ACC112 (cell line): Measurements from ENCODE around the gene SLC2A5.
"Not testable (repeated sequence)": the region's sequence is repeated elsewhere in the genome, so short reads cannot be mapped to it uniquely, and the experiment has no call there.

Experiments
- H2AFZ ChIP-seq: fragments of 200-600 bp; sonication (generic); one replicate; pipeline ENCODE4 v1.6.0; 2017; ENCODE audit warnings: antibody characterized with exemption, low read length; ENCODE audit not compliant: unreplicated experiment
- H3K27ac ChIP-seq: fragments of 200-600 bp; sonication (generic); 2 replicates; pipeline ENCODE4 v1.5.1; 2014; ENCODE audit warnings: low read depth, mild to moderate bottlenecking, antibody characterized with exemption, low read length, moderate library complexity
- H3K27me3 ChIP-seq: fragments of 200-600 bp; sonication (generic); 2 replicates; pipeline ENCODE4 v1.6.1; 2014; ENCODE audit warnings: mild to moderate bottlenecking, antibody characterized with exemption, low read length, moderate library complexity, mixed read lengths; ENCODE audit not compliant: insufficient read depth
- H3K36me3 ChIP-seq: fragments of 200-600 bp; sonication (generic); 2 replicates; pipeline ENCODE4 v1.6.1; 2016; ENCODE audit warnings: mild to moderate bottlenecking, antibody characterized with exemption, low read length, moderate library complexity, mixed read lengths; ENCODE audit not compliant: insufficient read depth
- H3K4me1 ChIP-seq: fragments of 200-600 bp; sonication (generic); one replicate; pipeline ENCODE4 v1.6.1; 2016; ENCODE audit warnings: low read length, mixed read lengths; ENCODE audit not compliant: insufficient read depth, unreplicated experiment, control insufficient read depth
- H3K4me3 ChIP-seq: fragments of 200-600 bp; sonication (generic); 2 replicates; pipeline ENCODE4 v1.5.1; 2014; ENCODE audit warnings: mild to moderate bottlenecking, low read depth, low read length
- H3K79me2 ChIP-seq: fragments of 200-600 bp; sonication (generic); one replicate; pipeline ENCODE4 v1.6.0; 2016; ENCODE audit warnings: low read length; ENCODE audit not compliant: control insufficient read depth, unreplicated experiment, insufficient read depth

The SLC2A5 gene

DNA sequence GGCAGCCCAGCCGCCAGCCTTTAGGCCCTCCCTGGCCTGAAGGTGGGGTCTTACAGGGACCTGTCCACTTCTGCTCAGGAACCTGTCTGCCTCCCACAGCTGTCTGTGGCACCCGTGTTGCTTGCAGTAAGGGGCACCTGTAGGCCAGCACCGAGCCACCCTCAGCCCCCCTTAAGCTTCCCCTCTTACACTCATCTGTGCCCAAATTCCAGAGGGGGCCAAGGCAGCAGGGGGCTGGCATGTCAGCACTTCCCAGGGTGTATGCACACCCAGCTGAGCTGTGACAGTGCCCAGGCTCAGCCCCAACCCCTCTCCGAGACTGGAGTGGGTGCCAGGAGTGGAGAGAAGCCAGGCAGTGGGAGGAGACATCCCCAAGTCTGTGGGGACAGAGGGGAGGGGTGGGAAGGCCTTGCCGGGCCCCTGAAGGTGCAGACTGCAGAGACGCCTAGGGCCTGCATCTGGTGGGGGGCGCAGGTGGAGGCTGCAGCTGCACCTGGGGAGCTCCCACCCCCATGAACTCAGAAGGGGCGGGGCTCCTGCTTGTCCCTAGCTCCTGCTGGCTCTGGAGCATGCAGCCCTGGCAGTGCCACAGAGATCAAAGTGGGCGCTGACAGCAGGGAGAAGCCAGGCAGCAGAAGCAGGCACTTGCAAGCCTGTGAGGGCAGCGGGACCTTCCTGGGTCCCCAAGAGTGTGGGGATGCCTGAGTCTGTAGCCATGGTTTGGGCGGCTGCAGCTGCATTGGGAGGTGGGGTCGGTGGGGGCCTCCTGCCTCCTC lies 37.8 kb downstream of the SLC2A5 start:
- Histone ChIP-seq H3K4me1 (no peaks in the 10 kb centered on the region), H3K27me3 (peaks cover 16% of the 10 kb centered on the region; the same call in 1 of the 2 replicates), H2AFZ (no peak overlapping the region), H3K36me3 (no peaks in the 10 kb centered on the region), H3K4me3 (no peak overlapping the region), H3K27ac (no peak overlapping the region), H3K79me2 (no peaks in the 10 kb centered on the region)

DNA sequence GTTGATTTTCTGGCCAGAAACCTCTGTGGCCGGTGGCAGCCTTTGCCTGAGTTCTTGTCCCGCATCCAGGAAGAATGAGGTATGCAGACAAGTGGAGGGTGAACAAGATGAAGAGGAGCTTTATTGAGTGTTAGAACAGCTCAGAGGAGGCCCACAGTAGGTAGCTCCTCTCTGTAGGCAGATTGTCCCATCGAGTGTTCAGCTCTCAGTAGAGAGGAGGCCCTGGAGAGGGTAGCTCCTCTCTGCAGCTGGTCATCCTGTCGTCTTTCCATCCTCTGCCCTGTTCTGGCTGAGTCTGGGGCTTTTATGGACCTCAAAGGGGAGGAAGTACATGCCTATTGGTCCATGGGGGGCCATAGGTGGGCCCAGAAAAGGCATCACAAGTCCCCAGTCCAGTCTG lies 38.4 kb downstream of the SLC2A5 start:
- H3K4me3 ChIP-seq, H3K79me2 ChIP-seq, H3K27ac ChIP-seq, H3K4me1 ChIP-seq, H3K36me3 ChIP-seq, H2AFZ ChIP-seq: not testable (repeated sequence)
- H3K27me3 ChIP-seq: peaks cover 16% of the 10 kb centered on the region; the same call in 1 of the 2 replicates

- no peak overlapping the region for H3K27ac ChIP-seq
- no peak overlapping the region for H3K4me3 ChIP-seq
- no peak overlapping the region for H2AFZ ChIP-seq
- H3K79me2 ChIP-seq: no peaks in the 10 kb centered on the region
- H3K36me3 ChIP-seq: no peaks in the 10 kb centered on the region
- H3K27me3 ChIP-seq: peaks cover 16% of the 10 kb centered on the region; the same call in 1 of the 2 replicates
- no peaks in the 10 kb centered on the region for H3K4me1 ChIP-seq
Observed at GRCh38 chr1:9028921-9029705, 40.3 kb downstream of the SLC2A5 start.

- no peaks in the 10 kb centered on the region for H3K36me3 ChIP-seq
Observed at GRCh38 chr1:9027307-9027706, 42.1 kb downstream of the SLC2A5 start.

GRCh38 chr1:9025449-9025848 lies 44.0 kb downstream of the SLC2A5 start:
- no peak overlapping the region for H3K4me3 ChIP-seq
- no peak overlapping the region for H3K27ac ChIP-seq

More at GRCh38 chr1:9027307-9027706, 42.1 kb downstream of the SLC2A5 start:
- H2AFZ ChIP-seq: no peak overlapping the region
- no peaks in the 10 kb centered on the region for H3K79me2 ChIP-seq
- peaks cover 16% of the 10 kb centered on the region; the same call in 1 of the 2 replicates for H3K27me3 ChIP-seq
- no peaks in the 10 kb centered on the region for H3K4me1 ChIP-seq
- no peak overlapping the region for H3K27ac ChIP-seq
- no peak overlapping the region for H3K4me3 ChIP-seq

GRCh38 chr1:9024837-9025236 lies 44.6 kb downstream of the SLC2A5 start:
- H3K27me3 ChIP-seq: 0 out of 2 replicates have a peak, but pooled peaks cover 6% of the 10 kb centered on the region
- H3K79me2 ChIP-seq: no peaks in the 10 kb centered on the region
- H3K36me3 ChIP-seq: no peaks in the 10 kb centered on the region

More at GRCh38 chr1:9025449-9025848, 44.0 kb downstream of the SLC2A5 start:
- Histone ChIP-seq H2AFZ (no peak overlapping the region), H3K27me3 (peaks cover 9% of the 10 kb centered on the region; the same call in 1 of the 2 replicates), H3K79me2 (no peaks in the 10 kb centered on the region), H3K36me3 (no peaks in the 10 kb centered on the region), H3K4me1 (no peaks in the 10 kb centered on the region)

GRCh38 chr1:9022773-9023172 lies 46.7 kb downstream of the SLC2A5 start:
- H3K4me1 ChIP-seq: no peaks in the 10 kb centered on the region
- H2AFZ ChIP-seq: no peak overlapping the region
- H3K36me3 ChIP-seq: no peaks in the 10 kb centered on the region
- H3K79me2 ChIP-seq: no peaks in the 10 kb centered on the region
- no peak overlapping the region for H3K27ac ChIP-seq
- H3K4me3 ChIP-seq: no peak overlapping the region
- no peaks in the 10 kb centered on the region for H3K27me3 ChIP-seq

More at GRCh38 chr1:9024837-9025236, 44.6 kb downstream of the SLC2A5 start:
- no peak overlapping the region for H2AFZ ChIP-seq
- H3K4me1 ChIP-seq: no peaks in the 10 kb centered on the region
- no peak overlapping the region for H3K27ac ChIP-seq
- H3K4me3 ChIP-seq: no peak overlapping the region

GRCh38 chr1:9022026-9022738 lies 47.3 kb downstream of the SLC2A5 start:
- H3K4me3 ChIP-seq, H3K27me3 ChIP-seq, H2AFZ ChIP-seq, H3K27ac ChIP-seq, H3K79me2 ChIP-seq, H3K36me3 ChIP-seq, H3K4me1 ChIP-seq: not testable (repeated sequence)

GRCh38 chr1:9020305-9020704 lies 49.1 kb downstream of the SLC2A5 start:
- H3K27ac ChIP-seq: no peak overlapping the region
- no peaks in the 10 kb centered on the region for H3K79me2 ChIP-seq
- H2AFZ ChIP-seq: no peak overlapping the region
- no peak overlapping the region for H3K4me3 ChIP-seq
- H3K36me3 ChIP-seq: no peaks in the 10 kb centered on the region
- no peaks in the 10 kb centered on the region for H3K27me3 ChIP-seq
- no peaks in the 10 kb centered on the region for H3K4me1 ChIP-seq

GRCh38 chr1:9019896-9020295 lies 49.5 kb downstream of the SLC2A5 start:
- Histone ChIP-seq H3K27me3 (no peaks in the 10 kb centered on the region), H3K4me1 (no peaks in the 10 kb centered on the region), H3K4me3 (no peak overlapping the region), H3K27ac (no peak overlapping the region), H3K36me3 (no peaks in the 10 kb centered on the region), H3K79me2 (no peaks in the 10 kb centered on the region), H2AFZ (no peak overlapping the region)
